Uterus (tissue), 4 donors: Measurements from ENCODE around the gene TUBB4B. TPM values are rescaled to one million over a fixed set of nuclear protein-coding genes. Genes with fewer than 3 reads are reported as not detected.

Experiments used
- DNase-seq, 2 donors: peaks; one replicate each; pipeline ENCODE4 v3.0.0-alpha.2; 2019 to 2020
- H3K27ac ChIP-seq, 2 donors: fragments of 200-600 bp; sonication (generic); 1 replicate in 1 of 2; 2 replicates in 1 of 2; pipeline ENCODE4 v1.5.1; 2016 to 2018
- H3K27me3 ChIP-seq, 2 donors: fragments of 200-600 bp; sonication (generic); one replicate each; pipeline ENCODE4 v1.5.1; 2018 to 2019; ENCODE audit warnings: control low read depth in 1 of 2
- H3K36me3 ChIP-seq, 2 donors: fragments of 200-600 bp; sonication (generic); one replicate each; pipeline ENCODE4 v1.5.1; 2019; ENCODE audit warnings: control low read depth in 1 of 2
- H3K4me1 ChIP-seq, 2 donors: fragments of 200-600 bp; sonication (generic); one replicate each; pipeline ENCODE4 v1.5.1; 2018 to 2019; ENCODE audit warnings: control low read depth in 1 of 2
- H3K4me3 ChIP-seq, 2 donors: fragments of 200-600 bp; sonication (generic); 1 replicate in 1 of 2; 2 replicates in 1 of 2; pipeline ENCODE4 v1.5.1; 2018 to 2019; ENCODE audit warnings: mild to moderate bottlenecking in 1 of 2
- H3K9me3 ChIP-seq, 2 donors: fragments of 200-600 bp; sonication (generic); one replicate each; pipeline ENCODE4 v1.5.1; 2019; ENCODE audit warnings: control low read depth in 1 of 2
- POLR2A ChIP-seq, 2 donors: fragments of 450-650 bp; IDR thresholded peaks; one replicate each; pipeline ENCODE4 v1.6.1; 2016; ENCODE audit warnings: antibody characterized with exemption in 2 of 2, mild to moderate bottlenecking in 1 of 2, moderate library complexity in 1 of 2
- intact Hi-C: fragments of 100-400 bp; cut with DNase I; formaldehyde crosslinking; loops from one replicate; pipeline ENCODE4 v1.15.1; 2023; ENCODE audit warnings: low total_unique reads
- total RNA-seq, 4 donors: library from RNA; depleted of rRNA in 3 of 4; stranded (reverse); fragments of >200 nt in 3 of 4; gene quantifications; one replicate each; pipeline versions ENCODE4 v1.1.0 to v1.2.4, GENCODE V29; 2014 to 2023
- TF ChIP-seq, protein P1 (sequence below), 4 experiments: fragments of 200-600 bp in 2 of 4; fragments of 450-650 bp in 2 of 4; sonication (generic) in 2 of 4; IDR thresholded peaks; one replicate each; pipeline ENCODE4 v1.5.1; 2016 to 2019; ENCODE audit warnings: antibody characterized with exemption in 4 of 4, mild to moderate bottlenecking in 2 of 4, moderate library complexity in 1 of 4
- donor health status: DM: yes; HTN: yes; CAD: no.

TUBB4B gene
- total RNA-seq, 4 donors from 2014 or later = 91.5 to 174 (median 139) TPM

DNA sequence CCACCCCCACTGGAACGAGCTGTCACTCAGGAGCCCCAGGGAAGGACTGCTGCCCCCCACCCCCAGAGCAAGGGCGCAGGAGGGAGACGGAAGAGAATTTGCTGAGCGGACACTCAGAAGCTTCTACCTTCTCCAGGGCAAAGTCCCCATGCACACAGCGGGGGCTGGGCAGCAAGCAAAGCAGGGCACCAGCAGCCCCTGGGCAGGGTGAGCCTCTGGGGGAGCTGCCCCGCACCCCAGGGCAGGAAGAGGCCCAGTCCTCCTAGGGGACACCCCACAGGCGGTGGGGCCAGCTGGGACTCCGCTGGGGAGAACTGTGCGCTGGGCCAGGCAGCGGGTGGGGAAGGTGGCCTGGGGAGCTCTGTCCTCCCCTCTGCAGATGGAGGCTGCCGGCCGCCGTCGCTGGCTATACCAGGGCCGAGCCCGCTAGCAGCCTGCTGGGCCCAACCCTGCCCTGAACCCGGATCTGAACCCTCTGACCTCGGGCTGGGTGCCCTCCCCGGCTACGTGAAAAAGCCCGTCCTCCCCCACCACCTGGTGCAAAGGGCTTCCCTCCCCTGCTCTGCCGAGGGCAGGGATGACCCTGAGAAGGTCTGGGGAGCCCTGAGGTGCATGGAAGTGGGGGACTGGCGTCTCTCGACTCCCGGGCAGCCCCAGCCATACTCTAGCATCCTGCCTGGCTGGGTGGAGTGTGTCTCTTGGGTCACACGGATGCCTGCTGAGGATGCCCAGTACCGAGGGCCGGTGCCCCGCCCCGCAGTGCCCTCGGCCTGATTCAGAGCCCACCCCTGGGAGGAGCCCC, 11.0 kb upstream of the TUBB4B start:
- no peaks in the 10 kb centered on the region for H3K9me3 ChIP-seq
- intact Hi-C loops = loop anchor here (10.0 kb wide), 1 partner anchor 115 kb away; the partner anchor contains the start of gene DPP7

DNA sequence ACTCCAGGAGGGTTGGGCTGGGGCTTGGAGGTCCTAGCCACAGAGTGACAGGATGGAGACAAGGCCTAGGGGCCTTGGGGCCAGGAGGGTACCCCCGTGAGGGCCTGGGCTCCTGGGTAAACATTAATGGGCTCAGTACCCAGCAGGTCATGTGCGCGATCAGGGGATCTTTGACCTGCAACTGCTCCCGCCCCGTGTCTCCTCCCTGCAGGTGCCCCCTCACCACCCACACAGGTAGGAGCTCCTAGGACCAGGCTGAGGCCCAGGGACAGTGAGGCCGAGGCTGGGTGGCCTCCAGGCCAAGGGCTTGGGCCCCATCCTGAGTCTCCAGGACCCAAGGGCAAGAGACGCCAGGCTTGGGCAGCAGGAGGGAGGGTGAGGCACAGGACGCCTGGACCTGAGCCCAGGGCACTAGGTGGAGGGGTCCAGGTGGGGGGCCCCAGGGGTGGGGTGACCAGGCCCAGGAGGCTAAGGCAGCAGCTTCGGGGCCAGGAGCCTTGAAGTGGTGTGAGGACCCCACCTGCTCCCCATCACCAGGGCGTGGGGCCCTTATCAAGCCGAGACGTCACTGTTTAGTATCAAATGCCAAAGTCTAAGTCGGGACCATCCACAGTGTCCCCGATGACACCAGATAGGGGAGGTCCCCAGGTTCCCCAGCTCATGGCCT, 10.2 kb upstream of the TUBB4B start, which contains the start of gene SLC34A3:
TSS of gene SLC34A3 (plus strand) at position 197 of the 667 bp plus-strand sequence. CDS start 802 bp downstream, outside the sequence.
- no peak for TF ChIP-seq POLR2A (IDR thresholded peaks at IDR 0.05)
- TF ChIP-seq, protein P1, sequence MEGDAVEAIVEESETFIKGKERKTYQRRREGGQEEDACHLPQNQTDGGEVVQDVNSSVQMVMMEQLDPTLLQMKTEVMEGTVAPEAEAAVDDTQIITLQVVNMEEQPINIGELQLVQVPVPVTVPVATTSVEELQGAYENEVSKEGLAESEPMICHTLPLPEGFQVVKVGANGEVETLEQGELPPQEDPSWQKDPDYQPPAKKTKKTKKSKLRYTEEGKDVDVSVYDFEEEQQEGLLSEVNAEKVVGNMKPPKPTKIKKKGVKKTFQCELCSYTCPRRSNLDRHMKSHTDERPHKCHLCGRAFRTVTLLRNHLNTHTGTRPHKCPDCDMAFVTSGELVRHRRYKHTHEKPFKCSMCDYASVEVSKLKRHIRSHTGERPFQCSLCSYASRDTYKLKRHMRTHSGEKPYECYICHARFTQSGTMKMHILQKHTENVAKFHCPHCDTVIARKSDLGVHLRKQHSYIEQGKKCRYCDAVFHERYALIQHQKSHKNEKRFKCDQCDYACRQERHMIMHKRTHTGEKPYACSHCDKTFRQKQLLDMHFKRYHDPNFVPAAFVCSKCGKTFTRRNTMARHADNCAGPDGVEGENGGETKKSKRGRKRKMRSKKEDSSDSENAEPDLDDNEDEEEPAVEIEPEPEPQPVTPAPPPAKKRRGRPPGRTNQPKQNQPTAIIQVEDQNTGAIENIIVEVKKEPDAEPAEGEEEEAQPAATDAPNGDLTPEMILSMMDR (IDR thresholded peaks at IDR 0.05) = no peak
- Histone ChIP-seq H3K4me1 (no peaks in the 10 kb centered on the region), H3K4me3 (no peak within 1 kb of the TSS), H3K27me3 (peaks cover 9 to 29% of the 10 kb centered on the region in 2 donors), H3K9me3 (no peaks in the 10 kb centered on the region), H3K27ac (no peak within 1 kb of the TSS), H3K36me3 (no peaks in the 10 kb centered on the region)
- no peak for DNase-seq
- intact Hi-C loops = no loop called here

More for the DNA sequence above, 11.0 kb upstream of the TUBB4B start:
- H3K4me1 ChIP-seq = no peaks in the 10 kb centered on the region
- H3K27ac ChIP-seq = no peak overlapping the region
- peaks cover 9 to 29% of the 10 kb centered on the region in 2 donors for H3K27me3 ChIP-seq
- TF ChIP-seq, protein P1 (IDR thresholded peaks at IDR 0.05) = no peak
- TF ChIP-seq POLR2A (IDR thresholded peaks at IDR 0.05) = no peak
- H3K4me3 ChIP-seq = no peak overlapping the region
- DNase-seq = no peak
- no peaks in the 10 kb centered on the region for H3K36me3 ChIP-seq

DNA sequence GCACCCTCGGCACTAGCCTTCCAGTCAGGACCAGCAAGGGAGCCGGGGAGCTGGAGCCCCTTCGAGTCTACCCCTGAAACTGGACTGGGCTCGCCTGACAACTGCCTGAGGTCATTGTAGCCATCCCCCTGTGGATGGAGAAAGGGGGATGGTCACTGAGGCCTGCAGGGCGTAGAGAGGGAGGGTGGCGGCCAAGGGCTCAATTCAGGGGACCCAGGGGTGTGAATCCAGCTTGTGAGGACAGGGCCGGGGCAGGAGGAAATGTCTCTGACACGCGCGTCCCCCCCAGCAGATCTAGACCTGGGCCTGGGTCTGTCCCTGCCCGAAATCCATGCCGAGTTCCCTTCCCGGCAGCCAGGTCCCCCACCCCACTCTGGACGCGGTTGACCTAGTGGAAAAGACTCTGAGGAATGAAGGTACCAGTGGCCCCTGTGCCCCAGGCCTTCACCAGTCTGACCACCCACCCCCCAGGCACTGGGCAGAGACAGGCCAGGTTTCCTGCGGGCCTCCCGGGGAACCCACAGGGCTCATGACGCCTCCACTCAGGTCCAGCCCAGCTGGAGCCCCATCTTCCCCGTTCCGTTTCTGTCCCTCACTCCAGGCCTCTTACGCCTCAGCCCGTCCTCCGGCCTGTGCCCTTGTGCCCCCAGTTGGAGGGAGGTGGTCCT, 9.6 kb upstream of the TUBB4B start:
- intact Hi-C loops = no loop called here
- no peak for DNase-seq
- Histone ChIP-seq H3K9me3 (no peaks in the 10 kb centered on the region), H3K4me1 (peaks cover 0 to 6% of the 10 kb centered on the region in 2 donors), H3K27ac (no peak overlapping the region), H3K27me3 (peaks cover 9 to 29% of the 10 kb centered on the region in 2 donors), H3K4me3 (no peak overlapping the region), H3K36me3 (no peaks in the 10 kb centered on the region)
- TF ChIP-seq, protein P1 (IDR thresholded peaks at IDR 0.05) = no peak
- no peak for TF ChIP-seq POLR2A (IDR thresholded peaks at IDR 0.05)

DNA sequence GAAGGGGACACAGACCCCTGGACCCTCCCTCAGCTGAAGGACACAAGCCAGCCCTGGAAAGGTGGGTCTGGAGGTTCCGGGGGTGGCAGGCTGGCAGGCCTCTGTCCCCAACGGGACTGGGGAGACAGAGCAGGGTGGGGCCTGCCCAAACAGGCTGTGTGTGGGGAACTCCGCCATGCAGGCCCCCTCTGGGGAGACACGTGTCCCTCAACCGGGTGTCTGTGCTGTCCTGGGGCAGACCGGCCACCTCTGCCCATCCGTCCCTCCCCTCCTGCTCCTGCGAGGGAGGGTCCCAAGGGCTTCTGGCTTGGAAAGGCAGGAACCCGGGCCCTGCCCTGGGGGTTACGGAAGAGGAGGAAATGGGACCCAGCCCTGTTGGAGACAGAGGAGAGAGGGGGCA, 9.0 kb upstream of the TUBB4B start:
- Histone ChIP-seq H3K4me3 (no peak overlapping the region), H3K9me3 (no peaks in the 10 kb centered on the region), H3K36me3 (no peaks in the 10 kb centered on the region), H3K4me1 (peaks cover 0 to 9% of the 10 kb centered on the region in 2 donors), H3K27me3 (peaks cover 9 to 29% of the 10 kb centered on the region in 2 donors), H3K27ac (no peak overlapping the region)
- no peak for TF ChIP-seq POLR2A (IDR thresholded peaks at IDR 0.05)
- TF ChIP-seq, protein P1 (IDR thresholded peaks at IDR 0.05) = no peak
- no peak for DNase-seq
- intact Hi-C loops = no loop called here
